ENCODE data around the gene PLEKHH1.

Gene PLEKHH1

GRCh38 chr14:67638642-67639041 lies 105.6 kb downstream of the PLEKHH1 start:
- no peak for DNase-seq

All from amniotic stem cell (primary cell).